Astrocyte of the cerebellum (primary cell): Measurements from ENCODE around the gene SLC5A3.

ENCODE experiments used
- DNase-seq: peaks from one replicate; pipeline ENCODE4 v3.0.0-alpha.2; 2011; ENCODE audit warnings: low read depth
- H3K4me3 ChIP-seq: 2 replicates; pipeline ENCODE4 v1.5.1; 2011; ENCODE audit warnings: mild to moderate bottlenecking, low read depth, low read length, moderate library complexity
- CTCF ChIP-seq: IDR thresholded peaks from 2 replicates; pipeline ENCODE4 v1.5.1; 2012; ENCODE audit warnings: low read length, low read depth, moderate library complexity, mild to moderate bottlenecking; ENCODE audit errors: missing control alignments
- in situ Hi-C: cut with HindIII; loops from 2 replicates; pipeline ENCODE4 v1.10.0; 2017; ENCODE audit warnings: low sequenced_read_pairs

Gene SLC5A3

GRCh38 chr21:34046917-34047316 is 26.5 kb upstream of the SLC5A3 start:
- no peak for TF ChIP-seq CTCF
- no peak overlapping the region for H3K4me3 ChIP-seq
- no peak for DNase-seq
- in situ Hi-C loops: no loop called here

GRCh38 chr21:34047835-34048234 is 25.5 kb upstream of the SLC5A3 start:
- TF ChIP-seq CTCF: no peak
- H3K4me3 ChIP-seq: no peak overlapping the region
- DNase-seq: no peak
- in situ Hi-C loops: no loop called here

- no peak for DNase-seq
- no peak overlapping the region for H3K4me3 ChIP-seq
- in situ Hi-C loops: loop anchor here (5.0 kb wide), 1 partner anchor 40 kb away; no protein-coding TSS in a partner anchor
- TF ChIP-seq CTCF: no peak
These were observed 21.2 kb upstream of the SLC5A3 start for GRCh38 chr21:34052171-34052570.

- H3K4me3 ChIP-seq: no peak overlapping the region
- in situ Hi-C loops: loop anchor here (5.0 kb wide), 1 partner anchor 38 kb away; no protein-coding TSS in a partner anchor
- no peak for DNase-seq
- no peak for TF ChIP-seq CTCF
These were observed 19.1 kb upstream of the SLC5A3 start for GRCh38 chr21:34054259-34054658.

- in situ Hi-C loops: no loop called here
- no peak overlapping the region for H3K4me3 ChIP-seq
- no peak for DNase-seq
- no peak for TF ChIP-seq CTCF
These were observed 17.8 kb upstream of the SLC5A3 start for GRCh38 chr21:34055615-34056014.

GRCh38 chr21:34061983-34062382 is 11.4 kb upstream of the SLC5A3 start:
- in situ Hi-C loops: no loop called here
- H3K4me3 ChIP-seq: no peak overlapping the region
- TF ChIP-seq CTCF: no peak
- no peak for DNase-seq

GRCh38 chr21:34065027-34065426 is 8.4 kb upstream of the SLC5A3 start:
- no peak for DNase-seq
- no peak for TF ChIP-seq CTCF
- H3K4me3 ChIP-seq: no peak overlapping the region
- in situ Hi-C loops: no loop called here
